Gastrocnemius medialis (tissue), 4 donors: Measurements from ENCODE around the gene DRGX.

Experiments used
- CTCF ChIP-seq, 5 experiments: fragments of 450-650 bp in 3 of 5; fragments of 200-600 bp in 2 of 5; sonication (generic) in 2 of 5; IDR thresholded peaks in 4 of 5; conservative IDR thresholded peaks in 1 of 5; 1 replicate in 4 of 5; 2 replicates in 1 of 5; pipeline ENCODE4 v1.5.1; 2016 to 2019; ENCODE audit warnings: antibody characterized with exemption in 5 of 5, mild to moderate bottlenecking in 3 of 5, moderate library complexity in 3 of 5
- POLR2A ChIP-seq, 2 donors: fragments of 450-650 bp; IDR thresholded peaks; one replicate each; pipeline ENCODE4 v1.6.1; 2017; ENCODE audit warnings: antibody characterized with exemption in 2 of 2, mild to moderate bottlenecking in 2 of 2, moderate library complexity in 2 of 2

GRCh38 chr10:49375611-49376010 is 20.3 kb downstream of the DRGX start:
- TF ChIP-seq CTCF (IDR thresholded peaks at IDR 0.05 in 4 of 5, conservative IDR thresholded peaks at IDR 0.05 in 1 of 5) (no peak), POLR2A (IDR thresholded peaks at IDR 0.05) (no peak)
